Activated T-cell treated with anti-CD3 and anti-CD28 coated beads, Interleukin-2, amount 50 U/mL, for 24 hours (primary cell): ENCODE data around the gene PLSCR4.

Experiments used
- DNase-seq: peaks from one replicate; pipeline ENCODE4 v3.0.0-alpha.2; 2020
- H3K27ac Mint-ChIP-seq: 2 replicates; pipeline ENCODE4 v1.8.0; 2020; ENCODE audit warnings: mild to moderate bottlenecking, mixed read lengths
- H3K27me3 Mint-ChIP-seq: 2 replicates; pipeline ENCODE4 v1.8.0; 2020; ENCODE audit warnings: mixed read lengths
- H3K36me3 Mint-ChIP-seq: 2 replicates; pipeline ENCODE4 v1.8.0; 2020; ENCODE audit warnings: low read depth, mixed read lengths
- H3K4me1 Mint-ChIP-seq: 2 replicates; pipeline ENCODE4 v1.8.0; 2020; ENCODE audit warnings: low read depth, mixed read lengths
- H3K4me3 Mint-ChIP-seq: 2 replicates; pipeline ENCODE4 v1.8.0; 2020; ENCODE audit warnings: mild to moderate bottlenecking, moderate library complexity, mixed read lengths
- H3K9me3 Mint-ChIP-seq: 2 replicates; pipeline ENCODE4 v1.8.0; 2020; ENCODE audit warnings: mixed read lengths

The PLSCR4 gene

GRCh38 chr3:146187334-146187950, 63.5 kb downstream of the PLSCR4 start:
- Mint-ChIP-seq H3K36me3 (no peaks in the 10 kb centered on the region), H3K4me3 (no peak overlapping the region), H3K27ac (no peak overlapping the region), H3K27me3 (peaks cover 18% of the 10 kb centered on the region), H3K4me1 (no peaks in the 10 kb centered on the region), H3K9me3 (no peaks in the 10 kb centered on the region)
- no peak for DNase-seq

- no peak for DNase-seq
- no peaks in the 10 kb centered on the region for H3K9me3 Mint-ChIP-seq
- no peaks in the 10 kb centered on the region for H3K36me3 Mint-ChIP-seq
- no peak overlapping the region for H3K27ac Mint-ChIP-seq
- H3K4me3 Mint-ChIP-seq: no peak overlapping the region
- H3K4me1 Mint-ChIP-seq: no peaks in the 10 kb centered on the region
- H3K27me3 Mint-ChIP-seq: peaks cover 16% of the 10 kb centered on the region
Observed at GRCh38 chr3:146184241-146185015, 66.5 kb downstream of the PLSCR4 start.

- no peaks in the 10 kb centered on the region for H3K4me1 Mint-ChIP-seq
- no peak for DNase-seq
- no peaks in the 10 kb centered on the region for H3K36me3 Mint-ChIP-seq
- H3K27ac Mint-ChIP-seq: no peak overlapping the region
- H3K27me3 Mint-ChIP-seq: peaks cover 8% of the 10 kb centered on the region
- no peaks in the 10 kb centered on the region for H3K9me3 Mint-ChIP-seq
- no peak overlapping the region for H3K4me3 Mint-ChIP-seq
Observed at GRCh38 chr3:146181216-146181615, 69.7 kb downstream of the PLSCR4 start.

- H3K27me3 Mint-ChIP-seq: peaks cover 3% of the 10 kb centered on the region
Observed at GRCh38 chr3:146180376-146180775, 70.5 kb downstream of the PLSCR4 start.

GRCh38 chr3:146178006-146178689, 72.8 kb downstream of the PLSCR4 start:
- Mint-ChIP-seq H3K27me3 (peaks cover under 1% of the 10 kb centered on the region), H3K4me1 (no peaks in the 10 kb centered on the region), H3K4me3 (no peak overlapping the region), H3K27ac (no peak overlapping the region), H3K9me3 (no peaks in the 10 kb centered on the region), H3K36me3 (no peaks in the 10 kb centered on the region)
- no peak for DNase-seq

More at GRCh38 chr3:146180376-146180775, 70.5 kb downstream of the PLSCR4 start:
- H3K36me3 Mint-ChIP-seq: no peaks in the 10 kb centered on the region
- no peak for DNase-seq
- no peaks in the 10 kb centered on the region for H3K4me1 Mint-ChIP-seq
- no peak overlapping the region for H3K27ac Mint-ChIP-seq
- H3K9me3 Mint-ChIP-seq: no peaks in the 10 kb centered on the region
- H3K4me3 Mint-ChIP-seq: no peak overlapping the region

- no peak overlapping the region for H3K27ac Mint-ChIP-seq
- H3K4me1 Mint-ChIP-seq: no peaks in the 10 kb centered on the region
- no peak for DNase-seq
- H3K27me3 Mint-ChIP-seq: peaks cover 4% of the 10 kb centered on the region
- H3K36me3 Mint-ChIP-seq: no peaks in the 10 kb centered on the region
- H3K4me3 Mint-ChIP-seq: no peak overlapping the region
- no peaks in the 10 kb centered on the region for H3K9me3 Mint-ChIP-seq
Observed at GRCh38 chr3:146177519-146177918, 73.4 kb downstream of the PLSCR4 start.

GRCh38 chr3:146177072-146177471, 73.8 kb downstream of the PLSCR4 start:
- H3K27ac Mint-ChIP-seq: no peak overlapping the region
- no peak overlapping the region for H3K4me3 Mint-ChIP-seq
- H3K36me3 Mint-ChIP-seq: no peaks in the 10 kb centered on the region
- DNase-seq: no peak
- peaks cover 5% of the 10 kb centered on the region for H3K27me3 Mint-ChIP-seq
- no peaks in the 10 kb centered on the region for H3K4me1 Mint-ChIP-seq
- no peaks in the 10 kb centered on the region for H3K9me3 Mint-ChIP-seq

- Mint-ChIP-seq H3K27me3 (peaks cover 9% of the 10 kb centered on the region), H3K4me1 (no peaks in the 10 kb centered on the region), H3K9me3 (no peaks in the 10 kb centered on the region), H3K27ac (no peak overlapping the region), H3K4me3 (no peak overlapping the region), H3K36me3 (no peaks in the 10 kb centered on the region)
- DNase-seq: no peak
Observed at GRCh38 chr3:146172586-146172985, 78.3 kb downstream of the PLSCR4 start.

DNA sequence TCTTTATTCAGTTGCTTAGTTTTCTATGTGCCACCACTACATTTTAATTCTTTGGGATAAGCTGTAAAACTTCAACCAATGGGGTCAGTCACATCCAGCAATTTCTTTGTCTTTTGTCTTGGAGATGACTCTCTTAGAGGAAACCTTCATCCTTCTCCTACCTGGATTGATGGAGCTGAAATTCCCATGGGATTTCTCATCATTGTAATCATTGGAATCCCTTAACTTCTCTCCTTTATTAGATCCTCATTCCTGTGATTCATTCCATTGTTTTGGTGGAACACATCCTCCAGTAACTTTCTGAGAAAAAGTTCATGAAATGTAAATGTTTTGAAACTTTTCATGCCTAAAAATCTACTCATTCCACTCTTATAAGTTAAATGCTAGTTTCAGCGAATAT, 80.3 kb downstream of the PLSCR4 start:
- H3K27ac Mint-ChIP-seq: no peak overlapping the region
- no peaks in the 10 kb centered on the region for H3K36me3 Mint-ChIP-seq
- no peak for DNase-seq
- H3K9me3 Mint-ChIP-seq: no peaks in the 10 kb centered on the region
- H3K4me1 Mint-ChIP-seq: no peaks in the 10 kb centered on the region
- H3K27me3 Mint-ChIP-seq: peaks cover 9% of the 10 kb centered on the region
- H3K4me3 Mint-ChIP-seq: no peak overlapping the region

DNA sequence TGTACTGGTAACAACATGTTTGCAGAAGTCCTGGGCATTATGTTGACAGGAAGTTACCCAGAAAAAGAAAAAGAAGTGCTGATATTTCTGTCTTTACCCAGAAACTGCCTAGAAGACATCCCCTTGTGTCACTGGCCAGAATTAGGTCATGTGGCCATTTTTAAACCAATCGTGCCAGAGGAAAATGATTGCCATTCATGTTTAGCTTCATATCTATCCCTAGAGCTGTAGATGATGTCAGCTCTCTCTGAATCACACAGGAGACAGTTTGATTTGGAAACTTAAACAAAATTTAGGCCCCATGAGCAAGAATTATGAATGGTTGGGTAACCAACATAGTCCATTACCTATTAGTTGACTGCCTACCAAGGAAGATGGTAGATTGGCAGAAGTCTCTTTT, 81.0 kb downstream of the PLSCR4 start:
- Mint-ChIP-seq H3K4me1 (no peaks in the 10 kb centered on the region), H3K27me3 (peaks cover 9% of the 10 kb centered on the region), H3K36me3 (no peaks in the 10 kb centered on the region), H3K9me3 (no peaks in the 10 kb centered on the region), H3K27ac (no peak overlapping the region), H3K4me3 (no peak overlapping the region)
- no peak for DNase-seq

DNA sequence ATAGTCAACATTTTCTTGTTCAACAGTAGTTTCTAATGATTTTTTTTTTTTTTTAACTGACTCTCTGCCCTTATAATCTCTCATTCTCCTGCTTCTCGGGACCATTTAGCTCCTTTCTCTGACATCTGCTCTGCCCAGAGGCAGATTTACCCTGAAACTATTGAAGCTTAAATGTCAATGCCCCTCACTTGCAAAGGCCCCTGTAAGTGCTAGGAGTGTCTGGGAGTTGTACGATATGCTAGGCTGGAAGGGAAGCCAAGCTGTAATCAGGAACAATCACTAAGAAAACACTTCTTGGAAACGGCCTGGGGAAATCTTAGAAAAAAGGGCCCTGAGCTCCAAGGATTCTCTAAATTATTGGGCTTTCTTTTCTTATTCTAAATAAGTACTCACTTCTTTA, 84.1 kb downstream of the PLSCR4 start:
- Mint-ChIP-seq H3K27me3 (peaks cover 21% of the 10 kb centered on the region), H3K4me3 (no peak overlapping the region), H3K36me3 (no peaks in the 10 kb centered on the region), H3K9me3 (no peaks in the 10 kb centered on the region), H3K27ac (no peak overlapping the region), H3K4me1 (peaks cover 4% of the 10 kb centered on the region)
- DNase-seq: no peak

DNA sequence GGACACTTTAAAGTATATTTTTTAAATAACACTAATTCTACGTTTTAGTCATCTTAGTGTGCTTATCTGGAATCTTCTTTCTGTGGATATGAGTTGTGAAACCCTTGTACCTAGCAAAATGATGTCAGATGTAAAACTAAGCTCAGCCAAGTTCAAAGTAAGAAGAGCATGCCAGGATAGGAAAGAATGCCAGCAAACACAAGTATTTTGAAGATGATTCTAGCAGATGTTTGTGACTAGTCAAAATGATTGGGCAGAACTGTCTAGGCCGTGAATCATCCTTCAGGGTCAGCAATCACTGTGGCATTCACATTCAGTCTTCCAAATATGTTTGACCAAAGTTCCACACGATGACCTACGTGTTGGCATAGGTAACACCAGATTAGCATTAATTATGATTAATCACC, 84.5 kb downstream of the PLSCR4 start:
- DNase-seq: no peak
- Mint-ChIP-seq H3K27ac (no peak overlapping the region), H3K4me1 (peaks cover 7% of the 10 kb centered on the region), H3K4me3 (no peak overlapping the region), H3K27me3 (peaks cover 24% of the 10 kb centered on the region), H3K9me3 (no peaks in the 10 kb centered on the region), H3K36me3 (no peaks in the 10 kb centered on the region)

DNA sequence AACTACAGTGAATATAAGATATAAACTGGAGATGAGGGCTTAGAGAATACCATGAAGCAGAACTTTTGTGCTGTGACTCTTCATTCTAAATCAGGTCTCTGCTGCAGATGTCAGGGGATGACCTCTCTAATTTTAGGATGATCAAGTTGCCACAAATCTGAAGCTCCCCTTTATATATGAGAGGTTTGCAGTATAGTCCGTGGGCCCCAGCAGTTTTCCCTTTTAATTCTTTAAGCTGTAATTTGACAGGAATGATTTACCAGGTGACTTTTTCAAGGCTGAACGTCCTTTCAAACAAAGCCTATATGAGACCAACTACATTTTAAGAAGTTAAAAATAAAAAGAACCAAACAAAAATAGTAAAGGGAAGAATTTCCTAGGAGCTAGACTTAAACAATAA, 85.0 kb downstream of the PLSCR4 start:
- Mint-ChIP-seq H3K4me3 (no peak overlapping the region), H3K27me3 (peaks cover 26% of the 10 kb centered on the region), H3K27ac (no peak overlapping the region), H3K4me1 (peaks cover 9% of the 10 kb centered on the region), H3K36me3 (no peaks in the 10 kb centered on the region), H3K9me3 (no peaks in the 10 kb centered on the region)
- DNase-seq: no peak

GRCh38 chr3:146164971-146165769, 85.7 kb downstream of the PLSCR4 start:
- H3K27me3 Mint-ChIP-seq: peaks cover 30% of the 10 kb centered on the region
- H3K4me3 Mint-ChIP-seq: no peak overlapping the region
- peaks cover 13% of the 10 kb centered on the region for H3K4me1 Mint-ChIP-seq
- no peak overlapping the region for H3K27ac Mint-ChIP-seq
- no peak for DNase-seq
- H3K36me3 Mint-ChIP-seq: no peaks in the 10 kb centered on the region
- H3K9me3 Mint-ChIP-seq: no peaks in the 10 kb centered on the region
